PC-9 (cell line): Measurements from ENCODE around the gene ZNF710.

Source experiments
- EZH2 ChIP-seq: fragments of 200-600 bp; sonication (generic); IDR thresholded peaks from 2 replicates; pipeline ENCODE4 v1.8.0; 2017; ENCODE audit warnings: antibody characterized with exemption, low read depth
- TF ChIP-seq, protein P1 (sequence below): fragments of 200-600 bp; sonication (generic); conservative IDR thresholded peaks from 2 replicates; pipeline ENCODE4 v1.6.1; 2017; ENCODE audit warnings: mixed run types, antibody characterized with exemption, mild to moderate bottlenecking, moderate library complexity

DNA sequence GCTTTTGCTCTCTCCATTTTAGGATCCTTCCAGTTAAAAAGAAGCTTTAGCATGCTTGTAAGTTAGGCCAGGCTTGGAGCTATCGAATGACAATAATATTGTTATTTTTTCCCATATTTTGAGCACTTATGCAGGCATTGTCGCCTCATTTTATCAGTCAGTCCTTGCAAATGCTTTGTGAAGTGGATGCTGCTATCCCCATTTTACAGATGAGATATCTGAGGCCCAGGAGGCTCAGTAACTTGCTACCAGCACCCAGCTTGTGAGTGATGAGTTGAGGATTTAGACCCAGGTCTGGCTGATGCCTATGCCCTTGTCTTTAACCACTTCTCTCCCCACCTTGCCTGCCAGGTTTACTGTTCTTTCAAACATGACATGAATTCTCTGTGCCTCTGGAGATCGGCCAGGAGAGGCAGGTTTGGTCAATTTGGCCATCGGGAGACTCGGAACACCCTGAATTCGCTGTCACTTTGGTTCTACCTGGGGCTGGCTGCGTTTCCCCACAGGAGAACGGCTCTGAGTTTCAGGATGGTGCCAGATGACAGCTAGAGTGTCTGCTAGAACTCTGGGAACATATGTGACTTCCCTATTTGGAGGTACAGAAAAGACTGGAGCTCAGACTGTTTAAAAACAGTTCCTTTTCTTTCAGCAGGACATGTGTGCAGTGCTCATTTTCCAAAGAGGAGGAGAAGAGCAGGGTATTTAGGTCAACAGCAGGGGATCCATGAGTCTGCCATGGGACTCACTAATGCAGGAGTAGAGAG, 25.5 kb upstream of the ZNF710 start:
- TF ChIP-seq, protein P1, sequence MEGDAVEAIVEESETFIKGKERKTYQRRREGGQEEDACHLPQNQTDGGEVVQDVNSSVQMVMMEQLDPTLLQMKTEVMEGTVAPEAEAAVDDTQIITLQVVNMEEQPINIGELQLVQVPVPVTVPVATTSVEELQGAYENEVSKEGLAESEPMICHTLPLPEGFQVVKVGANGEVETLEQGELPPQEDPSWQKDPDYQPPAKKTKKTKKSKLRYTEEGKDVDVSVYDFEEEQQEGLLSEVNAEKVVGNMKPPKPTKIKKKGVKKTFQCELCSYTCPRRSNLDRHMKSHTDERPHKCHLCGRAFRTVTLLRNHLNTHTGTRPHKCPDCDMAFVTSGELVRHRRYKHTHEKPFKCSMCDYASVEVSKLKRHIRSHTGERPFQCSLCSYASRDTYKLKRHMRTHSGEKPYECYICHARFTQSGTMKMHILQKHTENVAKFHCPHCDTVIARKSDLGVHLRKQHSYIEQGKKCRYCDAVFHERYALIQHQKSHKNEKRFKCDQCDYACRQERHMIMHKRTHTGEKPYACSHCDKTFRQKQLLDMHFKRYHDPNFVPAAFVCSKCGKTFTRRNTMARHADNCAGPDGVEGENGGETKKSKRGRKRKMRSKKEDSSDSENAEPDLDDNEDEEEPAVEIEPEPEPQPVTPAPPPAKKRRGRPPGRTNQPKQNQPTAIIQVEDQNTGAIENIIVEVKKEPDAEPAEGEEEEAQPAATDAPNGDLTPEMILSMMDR = no peak
- no peak for TF ChIP-seq EZH2
